GM21526 (cell line): Measurements from ENCODE around the gene TRAT1.

Experiments
- ATAC-seq: cut with Tn5 transposase; IDR thresholded peaks from one replicate; pipeline ENCODE4 v1.9.1; 2021; ENCODE audit warnings: moderate library complexity; ENCODE audit not compliant: unreplicated experiment, low FRiP score

TRAT1 gene

DNA sequence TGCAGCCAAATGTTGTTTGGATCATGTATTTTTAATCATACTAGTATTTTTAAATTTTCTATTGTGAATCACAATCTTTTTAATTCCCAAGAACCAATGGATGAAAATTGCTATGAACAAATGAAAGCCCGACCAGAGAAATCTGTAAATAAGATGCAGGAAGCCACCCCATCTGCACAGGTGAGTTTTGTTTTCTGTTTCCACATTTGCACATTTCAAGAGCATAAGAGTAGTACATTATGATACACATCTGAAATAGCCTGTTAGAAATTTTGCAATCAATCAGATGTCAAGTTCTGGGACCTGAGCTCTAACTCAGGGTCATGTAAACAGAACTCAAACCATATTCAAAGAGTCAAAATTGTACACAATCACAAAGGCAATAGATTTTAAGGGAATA lies 26.5 kb downstream of the TRAT1 start:
- ATAC-seq: no peak

DNA sequence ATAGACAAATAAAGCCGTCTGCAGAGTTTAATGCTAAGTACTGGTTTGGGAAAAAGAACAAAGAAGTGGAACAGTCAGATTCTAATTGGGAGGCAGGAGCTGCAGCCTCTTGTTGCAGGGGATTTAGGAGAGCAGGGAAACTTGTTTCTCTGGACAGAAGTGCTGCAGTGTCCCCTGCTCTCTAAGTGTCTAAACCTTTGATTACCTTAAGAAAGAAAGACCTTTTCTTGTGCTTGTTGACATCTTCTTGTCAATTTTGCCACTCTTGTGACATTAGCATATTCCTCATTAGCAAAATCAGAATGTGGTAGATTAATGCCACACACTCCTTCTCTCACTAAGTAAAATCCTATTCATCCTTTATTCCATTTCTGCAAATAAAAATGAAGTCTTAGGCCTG lies 38.8 kb downstream of the TRAT1 start:
- ATAC-seq: no peak

DNA sequence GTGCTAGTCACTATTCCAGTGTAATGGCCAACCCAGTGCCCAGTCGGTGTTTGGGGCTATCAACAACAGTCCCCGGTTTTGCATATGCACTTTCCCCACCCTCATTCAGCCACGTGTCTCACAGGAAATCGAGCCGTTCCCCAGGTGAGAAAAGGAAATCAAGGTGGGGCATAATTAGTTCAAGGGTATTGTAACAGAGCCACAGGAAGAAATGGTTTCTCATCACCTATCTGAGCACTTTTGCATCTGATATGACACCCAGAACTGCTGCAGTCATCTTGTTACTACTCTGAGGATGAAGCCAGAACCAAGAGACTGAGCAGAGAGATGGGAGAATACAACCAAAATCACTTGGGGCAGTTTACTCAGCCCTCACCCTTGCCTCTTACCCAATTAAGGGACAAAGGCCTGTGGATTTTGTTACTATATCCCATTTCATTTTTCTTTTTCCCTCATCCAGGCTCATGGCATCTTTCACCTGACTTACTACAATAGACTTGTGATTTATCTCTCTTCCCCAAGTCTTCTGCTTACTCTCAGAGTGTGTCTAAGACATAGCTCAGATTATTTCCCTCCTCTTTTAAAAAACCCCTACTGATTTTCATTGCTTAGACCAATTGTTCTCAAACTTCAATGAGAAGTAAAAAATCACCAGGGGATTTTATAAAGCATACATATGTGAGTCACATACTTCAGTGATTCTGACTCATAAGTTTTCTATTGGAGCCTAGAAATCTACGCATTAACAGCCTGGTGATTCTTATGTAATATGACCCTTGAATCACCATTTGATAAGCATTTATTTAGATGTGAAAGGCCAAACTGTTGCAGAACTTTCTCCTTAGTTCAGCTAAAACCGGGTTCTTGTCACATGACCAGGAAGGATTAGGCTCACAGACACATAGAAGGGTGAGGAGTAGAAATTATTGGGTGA lies 40.5 kb downstream of the TRAT1 start:
- no peak for ATAC-seq

DNA sequence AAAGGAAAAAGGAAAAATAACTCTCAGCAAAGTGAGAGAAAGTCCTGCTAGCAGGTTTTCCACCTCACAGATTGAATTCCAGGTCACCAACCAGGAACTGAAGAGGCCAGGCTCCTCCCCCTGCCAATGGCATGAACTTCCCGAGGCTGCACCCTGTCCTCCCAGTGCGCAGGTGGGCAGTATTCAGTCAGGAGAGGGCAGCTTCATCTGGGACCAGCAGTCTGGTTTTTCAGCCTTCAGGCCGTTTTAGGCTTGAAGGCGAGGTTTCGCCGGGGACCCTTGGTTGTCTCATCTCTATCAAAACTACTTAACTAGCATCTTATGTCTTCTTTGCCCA lies 41.2 kb downstream of the TRAT1 start:
- no peak for ATAC-seq

DNA sequence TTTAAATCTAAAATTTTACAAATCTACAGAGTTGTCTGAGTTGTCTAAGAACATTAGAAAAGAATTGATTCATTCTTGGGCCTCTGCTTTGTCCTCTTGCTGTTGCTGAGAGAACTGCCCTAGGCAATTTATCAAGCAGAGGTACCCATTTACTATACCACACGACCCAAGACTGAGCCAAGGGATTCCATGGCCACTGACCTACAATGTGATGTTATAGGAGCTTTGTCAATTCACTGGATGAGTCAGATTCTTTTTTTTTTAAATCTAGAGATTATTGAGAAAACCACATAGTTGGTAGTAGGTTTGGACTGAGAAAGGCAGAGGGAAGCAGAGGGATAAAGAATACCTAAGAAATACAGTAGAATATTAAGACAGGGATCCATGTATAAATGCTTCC lies 55.3 kb downstream of the TRAT1 start:
- no peak for ATAC-seq

DNA sequence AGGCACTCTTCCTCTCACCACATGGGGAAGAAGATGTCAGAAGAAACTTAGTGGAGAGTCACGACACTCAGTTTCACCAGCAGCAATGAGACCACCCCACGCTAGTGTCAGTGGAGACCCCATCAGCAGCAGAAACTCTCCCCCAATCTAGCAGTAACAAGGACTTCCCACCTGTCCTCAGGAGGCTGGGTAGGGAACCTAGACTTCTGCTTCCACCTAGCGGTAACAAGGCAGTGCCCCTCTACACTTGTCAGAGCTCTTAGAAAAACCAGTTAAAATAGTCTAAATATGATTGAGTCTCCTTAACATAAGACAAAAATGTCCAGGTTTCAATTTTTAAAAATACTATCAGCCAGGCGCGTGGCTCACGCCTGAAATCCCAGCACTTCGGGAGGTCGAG lies 57.3 kb downstream of the TRAT1 start:
- no peak for ATAC-seq

DNA sequence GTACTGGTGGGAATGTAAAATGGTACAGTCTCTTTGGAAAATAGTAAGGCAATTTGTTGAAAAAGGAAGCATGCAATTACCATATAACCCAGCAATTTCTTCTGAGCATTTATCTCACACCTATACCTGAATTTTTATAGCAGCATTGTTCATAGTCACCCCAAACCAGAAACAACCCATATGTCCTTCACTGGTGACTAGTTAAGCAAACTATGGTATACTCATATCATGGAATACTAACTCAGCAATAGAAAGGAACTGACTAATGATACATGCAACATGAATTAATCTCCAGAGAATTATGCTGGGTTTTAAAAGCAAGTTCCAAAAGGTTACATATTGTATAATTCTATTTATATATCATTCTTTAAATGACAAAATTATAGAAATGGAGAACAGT lies 60.2 kb downstream of the TRAT1 start:
- no peak for ATAC-seq

DNA sequence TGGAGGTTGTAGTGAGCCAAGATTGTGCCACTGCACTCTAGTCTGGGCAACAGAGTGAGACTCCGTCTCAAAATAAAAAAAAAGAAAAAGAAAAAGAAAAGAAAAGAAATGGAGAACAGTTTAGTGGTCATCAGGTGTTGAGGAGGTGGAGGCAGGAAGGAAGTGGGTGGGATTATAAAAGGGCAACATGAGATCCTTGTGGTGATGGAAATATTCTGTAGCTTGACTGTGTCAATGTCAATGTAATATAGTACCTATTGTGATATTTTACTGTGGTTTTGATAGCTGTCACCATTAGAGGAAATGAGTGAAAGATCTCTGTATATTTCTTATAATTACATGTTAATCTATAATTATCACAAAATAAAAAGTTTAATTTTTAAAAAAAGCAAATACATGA lies 60.8 kb downstream of the TRAT1 start:
- ATAC-seq: no peak

DNA sequence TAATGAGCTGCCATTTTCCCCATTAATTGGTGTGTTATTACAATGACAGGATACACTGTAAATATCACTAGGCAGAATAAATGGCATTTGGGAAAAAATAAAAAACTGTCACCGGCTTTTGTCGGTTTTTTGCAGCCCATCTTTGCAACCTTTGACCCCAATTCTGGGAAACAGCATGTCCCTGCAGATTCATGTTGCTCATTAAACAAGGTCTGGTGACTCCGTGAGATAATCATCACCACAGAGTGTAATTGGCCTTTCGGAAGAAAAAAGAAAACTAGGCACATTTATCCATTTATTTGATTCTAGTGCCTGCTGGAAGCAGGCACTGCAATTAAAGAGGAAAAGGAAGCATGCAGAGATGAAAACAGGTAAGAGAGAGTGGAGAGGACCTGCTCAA lies 64.5 kb downstream of the TRAT1 start:
- no peak for ATAC-seq

DNA sequence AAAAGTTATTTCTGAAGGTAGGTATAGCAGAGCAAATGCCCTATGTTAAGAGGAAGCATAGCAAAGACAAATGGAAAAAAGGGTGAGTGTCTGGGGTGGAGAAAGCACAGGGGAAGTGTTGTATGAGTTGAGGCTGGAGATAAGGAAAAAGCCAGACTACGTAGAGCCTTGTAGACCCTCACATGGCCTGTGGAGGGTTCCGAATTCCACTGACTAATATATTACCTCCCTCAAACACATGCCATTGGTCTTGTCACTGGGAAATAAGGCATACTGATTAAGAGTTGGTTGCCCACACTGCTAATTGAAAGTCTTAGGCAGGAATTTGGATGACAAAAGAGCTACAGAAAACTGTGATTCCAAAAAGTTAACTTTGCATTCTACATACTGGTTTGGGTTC lies 65.2 kb downstream of the TRAT1 start:
- ATAC-seq: no peak

DNA sequence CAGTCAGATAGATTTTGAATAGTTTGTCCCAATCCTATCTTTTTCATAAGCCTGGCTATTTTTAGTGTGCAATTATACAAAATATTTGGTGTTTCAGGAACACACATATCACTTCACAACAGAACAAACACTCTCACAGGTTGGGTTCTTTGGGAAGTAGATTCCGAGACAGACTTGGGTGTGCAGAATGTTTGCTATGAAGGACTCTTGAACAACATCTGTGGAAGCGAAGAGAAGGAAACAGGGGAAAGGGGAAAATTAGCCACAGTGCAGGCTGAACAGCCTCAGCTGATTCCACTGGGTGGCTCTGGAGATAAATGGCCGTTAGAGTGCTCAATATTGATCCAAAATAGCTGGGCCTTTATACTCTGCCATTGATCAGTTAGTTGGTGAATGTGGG lies 69.2 kb downstream of the TRAT1 start:
- ATAC-seq: no peak

DNA sequence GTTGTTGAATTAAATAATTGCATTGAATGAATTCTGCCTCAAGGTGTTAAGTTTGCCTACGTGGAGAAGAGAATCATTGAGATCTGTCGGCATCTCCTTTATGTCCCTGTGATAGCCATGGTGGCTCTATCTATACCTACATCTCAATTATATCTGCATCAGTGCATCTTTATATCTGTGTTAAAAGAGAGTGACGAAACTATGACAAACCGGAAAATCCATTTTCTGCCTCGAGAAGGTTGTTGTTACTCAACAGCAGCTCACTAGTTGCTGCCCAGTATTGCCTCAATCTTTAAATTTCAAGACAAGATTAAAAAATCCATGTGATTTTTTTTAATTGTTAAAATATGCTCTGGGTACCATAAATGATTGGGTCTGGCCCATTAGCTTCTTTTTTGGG lies 72.4 kb downstream of the TRAT1 start:
- no peak for ATAC-seq

DNA sequence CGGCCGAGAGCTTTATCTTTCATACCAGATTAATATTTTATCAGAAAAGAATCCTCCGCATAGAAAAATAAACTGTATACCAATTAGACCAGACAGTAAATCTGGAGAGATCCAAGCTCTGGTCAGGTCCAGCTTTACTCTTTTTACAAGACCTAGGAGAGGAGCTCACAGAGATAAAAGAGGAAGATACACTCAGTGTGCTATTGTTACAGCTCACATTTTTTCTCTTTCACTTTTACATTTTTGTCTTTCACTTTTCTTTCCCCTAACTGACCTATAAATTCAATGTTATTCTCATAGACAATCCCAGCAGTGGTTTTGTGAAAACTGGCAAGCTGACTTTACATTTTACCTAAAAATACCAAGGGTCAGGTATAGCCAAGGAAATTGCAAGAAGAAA lies 75.3 kb downstream of the TRAT1 start:
- no peak for ATAC-seq

DNA sequence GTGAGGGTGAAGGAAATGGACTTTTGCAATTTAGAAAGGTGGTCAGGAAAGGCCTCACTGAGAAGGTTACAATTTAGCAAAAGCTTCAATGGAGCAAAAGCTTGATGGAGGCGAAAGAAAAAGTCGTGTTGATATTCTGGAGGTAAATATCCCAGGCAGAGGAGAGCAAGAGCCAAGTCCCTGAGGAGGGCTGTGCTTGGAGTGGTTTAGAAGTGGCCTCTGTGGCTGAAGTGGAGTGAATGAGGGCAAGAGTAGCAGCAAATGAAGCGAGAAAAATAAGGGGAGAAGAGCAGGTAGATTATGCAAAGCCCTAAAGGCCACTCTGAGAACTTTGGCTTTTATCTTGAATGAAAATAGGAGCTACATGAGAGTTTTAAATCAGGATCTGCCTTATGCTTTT lies 76.9 kb downstream of the TRAT1 start:
- ATAC-seq: no peak
